Uterus (tissue), 4 donors: ENCODE measurements around the gene RGS7. TPM values are rescaled to one million over a fixed set of nuclear protein-coding genes. Genes with fewer than 3 reads are reported as not detected.

Experiments
- DNase-seq, 2 donors: peaks; one replicate each; pipeline ENCODE4 v3.0.0-alpha.2; 2019 to 2020
- H3K27ac ChIP-seq, 2 donors: fragments of 200-600 bp; sonication (generic); 1 replicate in 1 of 2; 2 replicates in 1 of 2; pipeline ENCODE4 v1.5.1; 2016 to 2018
- H3K27me3 ChIP-seq, 2 donors: fragments of 200-600 bp; sonication (generic); one replicate each; pipeline ENCODE4 v1.5.1; 2018 to 2019; ENCODE audit warnings: control low read depth in 1 of 2
- H3K36me3 ChIP-seq, 2 donors: fragments of 200-600 bp; sonication (generic); one replicate each; pipeline ENCODE4 v1.5.1; 2019; ENCODE audit warnings: control low read depth in 1 of 2
- H3K4me1 ChIP-seq, 2 donors: fragments of 200-600 bp; sonication (generic); one replicate each; pipeline ENCODE4 v1.5.1; 2018 to 2019; ENCODE audit warnings: control low read depth in 1 of 2
- H3K4me3 ChIP-seq, 2 donors: fragments of 200-600 bp; sonication (generic); 1 replicate in 1 of 2; 2 replicates in 1 of 2; pipeline ENCODE4 v1.5.1; 2018 to 2019; ENCODE audit warnings: mild to moderate bottlenecking in 1 of 2
- H3K9me3 ChIP-seq, 2 donors: fragments of 200-600 bp; sonication (generic); one replicate each; pipeline ENCODE4 v1.5.1; 2019; ENCODE audit warnings: control low read depth in 1 of 2
- POLR2A ChIP-seq, 2 donors: fragments of 450-650 bp; IDR thresholded peaks; one replicate each; pipeline ENCODE4 v1.6.1; 2016; ENCODE audit warnings: antibody characterized with exemption in 2 of 2, mild to moderate bottlenecking in 1 of 2, moderate library complexity in 1 of 2
- intact Hi-C: fragments of 100-400 bp; cut with DNase I; formaldehyde crosslinking; loops from one replicate; pipeline ENCODE4 v1.15.1; 2023; ENCODE audit warnings: low total_unique reads
- total RNA-seq, 4 donors: library from RNA; depleted of rRNA in 3 of 4; stranded (reverse); fragments of >200 nt in 3 of 4; gene quantifications; one replicate each; pipeline versions ENCODE4 v1.1.0 to v1.2.4, GENCODE V29; 2014 to 2023
- TF ChIP-seq, protein P1 (sequence below), 4 experiments: fragments of 200-600 bp in 2 of 4; fragments of 450-650 bp in 2 of 4; sonication (generic) in 2 of 4; IDR thresholded peaks; one replicate each; pipeline ENCODE4 v1.5.1; 2016 to 2019; ENCODE audit warnings: antibody characterized with exemption in 4 of 4, mild to moderate bottlenecking in 2 of 4, moderate library complexity in 1 of 4
- donor health status: DM: yes; HTN: yes; CAD: no.

Gene RGS7
- total RNA-seq, 4 donors from 2014 or later = 0.62 TPM; not detected in 3

DNA sequence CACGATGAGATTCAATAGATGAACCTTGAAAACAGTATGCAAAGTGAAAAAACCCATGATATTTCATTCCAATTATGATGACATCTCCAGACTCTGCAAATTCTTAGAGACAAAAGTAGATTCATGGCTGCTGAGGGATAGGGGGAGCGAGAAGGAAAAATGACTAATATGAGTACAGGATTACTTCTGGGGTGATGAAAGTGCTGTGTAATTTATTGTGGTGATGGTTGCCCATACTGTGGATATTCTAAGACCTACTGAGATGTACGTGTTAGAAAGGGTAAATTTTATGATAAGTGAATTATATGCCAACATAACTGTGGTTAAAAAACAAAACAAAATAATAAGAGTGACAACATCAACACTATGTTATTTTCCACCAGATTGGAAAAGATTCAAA lies 18.9 kb upstream of the RGS7 start:
- TF ChIP-seq POLR2A (IDR thresholded peaks at IDR 0.05) = no peak
- TF ChIP-seq, protein P1, sequence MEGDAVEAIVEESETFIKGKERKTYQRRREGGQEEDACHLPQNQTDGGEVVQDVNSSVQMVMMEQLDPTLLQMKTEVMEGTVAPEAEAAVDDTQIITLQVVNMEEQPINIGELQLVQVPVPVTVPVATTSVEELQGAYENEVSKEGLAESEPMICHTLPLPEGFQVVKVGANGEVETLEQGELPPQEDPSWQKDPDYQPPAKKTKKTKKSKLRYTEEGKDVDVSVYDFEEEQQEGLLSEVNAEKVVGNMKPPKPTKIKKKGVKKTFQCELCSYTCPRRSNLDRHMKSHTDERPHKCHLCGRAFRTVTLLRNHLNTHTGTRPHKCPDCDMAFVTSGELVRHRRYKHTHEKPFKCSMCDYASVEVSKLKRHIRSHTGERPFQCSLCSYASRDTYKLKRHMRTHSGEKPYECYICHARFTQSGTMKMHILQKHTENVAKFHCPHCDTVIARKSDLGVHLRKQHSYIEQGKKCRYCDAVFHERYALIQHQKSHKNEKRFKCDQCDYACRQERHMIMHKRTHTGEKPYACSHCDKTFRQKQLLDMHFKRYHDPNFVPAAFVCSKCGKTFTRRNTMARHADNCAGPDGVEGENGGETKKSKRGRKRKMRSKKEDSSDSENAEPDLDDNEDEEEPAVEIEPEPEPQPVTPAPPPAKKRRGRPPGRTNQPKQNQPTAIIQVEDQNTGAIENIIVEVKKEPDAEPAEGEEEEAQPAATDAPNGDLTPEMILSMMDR (IDR thresholded peaks at IDR 0.05) = no peak

DNA sequence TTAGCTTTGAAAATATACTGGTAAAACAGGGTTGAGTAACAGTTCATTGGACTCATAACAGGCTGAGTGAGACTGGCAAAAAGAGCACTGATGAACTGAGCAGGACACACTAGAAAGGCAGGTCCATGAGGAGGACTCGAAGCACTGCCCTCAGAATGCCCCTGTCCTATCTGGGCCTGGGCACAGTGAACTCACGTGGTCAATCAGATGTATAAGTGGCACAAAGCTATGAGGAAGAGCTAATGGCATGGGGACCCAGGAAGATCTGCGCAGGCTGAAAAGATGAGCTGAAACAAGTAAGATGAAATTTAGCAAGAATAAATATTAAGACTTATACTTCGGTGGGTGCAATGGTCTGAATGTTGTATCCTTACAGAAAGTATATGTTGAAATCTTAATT lies 9.2 kb upstream of the RGS7 start:
- intact Hi-C loops = no loop called here
- Histone ChIP-seq H3K4me1 (no peaks in the 10 kb centered on the region), H3K27ac (no peak overlapping the region), H3K27me3 (no peaks in the 10 kb centered on the region), H3K9me3 (no peaks in the 10 kb centered on the region), H3K36me3 (no peaks in the 10 kb centered on the region), H3K4me3 (no peak overlapping the region)
- DNase-seq = no peak
- no peak for TF ChIP-seq POLR2A (IDR thresholded peaks at IDR 0.05)
- TF ChIP-seq, protein P1 (IDR thresholded peaks at IDR 0.05) = no peak

More for the DNA sequence above, 18.9 kb upstream of the RGS7 start:
- no peaks in the 10 kb centered on the region for H3K9me3 ChIP-seq
- H3K27ac ChIP-seq = no peak overlapping the region
- DNase-seq = no peak
- no peaks in the 10 kb centered on the region for H3K27me3 ChIP-seq
- intact Hi-C loops = no loop called here
- H3K4me3 ChIP-seq = no peak overlapping the region
- H3K4me1 ChIP-seq = no peaks in the 10 kb centered on the region
- no peaks in the 10 kb centered on the region for H3K36me3 ChIP-seq

DNA sequence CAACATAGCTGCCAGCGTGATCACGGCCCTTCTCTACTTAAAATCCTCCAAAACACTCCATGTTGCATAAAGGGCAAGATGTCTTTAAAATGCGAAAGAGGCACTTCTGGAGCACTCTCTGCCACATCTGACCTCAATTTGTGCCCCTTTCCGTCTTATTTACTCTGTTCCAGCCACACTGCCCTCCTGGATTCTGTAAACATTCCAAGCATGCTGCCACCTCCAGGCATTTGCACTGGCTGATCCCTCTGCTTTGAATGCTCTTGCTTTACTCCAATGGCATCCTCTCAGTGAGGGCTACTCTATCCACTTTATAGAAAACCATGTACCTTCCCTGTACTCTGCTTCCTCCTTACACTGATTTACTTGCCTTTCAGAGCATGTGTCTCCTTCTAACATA lies 5.3 kb upstream of the RGS7 start:
- Histone ChIP-seq H3K27me3 (no peaks in the 10 kb centered on the region), H3K9me3 (no peaks in the 10 kb centered on the region), H3K4me1 (no peaks in the 10 kb centered on the region), H3K4me3 (no peak overlapping the region), H3K36me3 (no peaks in the 10 kb centered on the region), H3K27ac (no peak overlapping the region)
- DNase-seq = no peak
- intact Hi-C loops = no loop called here
- TF ChIP-seq POLR2A (IDR thresholded peaks at IDR 0.05) = no peak
- TF ChIP-seq, protein P1 (IDR thresholded peaks at IDR 0.05) = no peak

DNA sequence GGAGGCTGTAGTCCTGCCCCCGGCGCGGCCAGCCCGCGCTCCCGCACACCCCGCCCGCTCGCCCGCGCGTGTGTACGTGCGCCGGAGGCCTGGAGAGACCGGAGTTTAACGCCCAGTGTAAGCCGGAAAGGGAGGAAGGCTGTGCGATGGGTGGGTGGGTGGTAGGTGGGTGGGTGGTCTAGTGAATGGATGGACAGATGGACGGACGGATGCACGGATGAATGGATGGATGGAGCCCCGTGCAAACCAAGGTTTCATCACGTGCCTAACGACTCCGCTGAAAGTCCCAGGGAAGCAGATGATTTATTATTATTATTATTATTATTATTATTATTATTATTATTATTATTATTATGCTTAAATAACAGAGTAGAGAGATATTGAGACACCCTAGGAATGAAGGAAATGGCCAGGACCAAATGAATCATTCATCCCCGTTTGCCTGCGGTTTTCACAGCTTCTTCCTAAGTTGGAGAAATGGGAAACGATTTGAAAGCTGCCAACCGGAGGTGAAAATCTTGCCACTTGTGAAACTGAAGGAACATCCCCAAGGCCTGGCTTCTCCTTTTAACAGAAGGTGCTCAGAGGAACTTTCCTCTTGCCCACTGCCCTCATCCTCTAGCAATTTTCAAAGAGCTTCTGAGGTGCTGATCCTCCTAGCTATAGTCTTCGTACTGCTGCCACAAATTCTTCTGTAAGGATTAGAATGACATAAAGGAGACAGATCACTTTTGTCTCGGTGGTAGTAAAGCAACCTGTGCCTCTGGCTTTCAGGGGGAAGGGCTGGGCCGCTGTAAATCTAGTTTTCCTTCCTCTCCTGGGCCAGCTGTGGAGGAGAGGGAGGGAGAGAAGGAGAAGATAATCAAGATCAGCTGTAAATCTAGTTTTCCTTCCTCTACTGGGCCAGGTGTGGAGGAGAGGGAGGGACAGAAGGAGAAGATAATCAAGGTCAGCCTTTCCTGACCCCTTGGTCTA lies 648 bp upstream of the RGS7 start:
- H3K4me3 ChIP-seq = peak overlapping the region; percentile 20 to 38
- intact Hi-C loops = no loop called here

DNA sequence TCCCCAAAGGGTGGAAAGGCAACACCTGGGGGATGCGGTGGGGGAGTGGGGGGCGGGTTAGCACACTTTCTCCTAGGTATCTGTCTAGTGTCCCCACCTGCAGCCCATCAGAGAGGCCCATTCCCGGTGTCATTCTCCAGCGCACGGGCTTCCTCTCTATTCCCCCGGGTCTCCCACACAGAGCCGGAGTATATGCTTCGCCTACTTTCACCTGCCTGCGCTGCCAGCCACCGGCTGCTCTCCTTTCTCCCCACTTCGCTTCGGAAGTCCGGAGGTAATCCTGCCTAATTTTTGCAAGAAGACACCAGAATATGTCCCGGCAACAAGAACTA lies 852 bp downstream of the RGS7 start:
- intact Hi-C loops = no loop called here
- no peaks in the 10 kb centered on the region for H3K36me3 ChIP-seq
- no peaks in the 10 kb centered on the region for H3K9me3 ChIP-seq
- peak overlapping the region in 1 of 2 donors; percentile 38 for H3K4me3 ChIP-seq
- no peak for TF ChIP-seq POLR2A (IDR thresholded peaks at IDR 0.05)
- TF ChIP-seq, protein P1 (IDR thresholded peaks at IDR 0.05) = no peak
- no peaks in the 10 kb centered on the region for H3K27me3 ChIP-seq
- H3K4me1 ChIP-seq = no peaks in the 10 kb centered on the region
- DNase-seq = no peak
- no peak overlapping the region for H3K27ac ChIP-seq

More for the DNA sequence above, 648 bp upstream of the RGS7 start:
- TF ChIP-seq, protein P1 (IDR thresholded peaks at IDR 0.05) = no peak
- TF ChIP-seq POLR2A (IDR thresholded peaks at IDR 0.05) = no peak
- no peaks in the 10 kb centered on the region for H3K27me3 ChIP-seq
- H3K36me3 ChIP-seq = no peaks in the 10 kb centered on the region
- no peaks in the 10 kb centered on the region for H3K4me1 ChIP-seq
- no peak for DNase-seq
- no peak overlapping the region for H3K27ac ChIP-seq
- no peaks in the 10 kb centered on the region for H3K9me3 ChIP-seq
